Measurements from ENCODE around the gene ECHDC3.

DNA sequence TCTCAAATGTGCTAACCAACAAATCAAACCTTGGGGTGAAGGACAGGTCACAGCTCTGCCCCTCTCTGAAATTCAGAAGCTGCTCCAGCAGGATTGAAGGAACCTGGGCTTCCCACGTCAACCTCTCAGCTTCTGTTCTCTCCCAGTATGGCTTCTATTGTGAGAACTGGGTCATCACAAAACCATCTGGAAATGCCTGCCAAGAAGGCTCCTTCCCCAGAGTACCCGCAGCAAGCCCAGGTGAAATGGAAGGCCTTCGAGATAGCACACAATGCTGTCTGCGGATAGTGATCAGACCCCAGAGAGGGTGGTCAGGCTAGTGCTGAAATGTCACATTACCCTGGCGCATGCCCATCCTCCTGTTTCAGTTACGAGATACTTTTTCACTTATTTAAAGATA lies 64.5 kb downstream of the ECHDC3 start:
- TF ChIP-seq, protein P1, sequence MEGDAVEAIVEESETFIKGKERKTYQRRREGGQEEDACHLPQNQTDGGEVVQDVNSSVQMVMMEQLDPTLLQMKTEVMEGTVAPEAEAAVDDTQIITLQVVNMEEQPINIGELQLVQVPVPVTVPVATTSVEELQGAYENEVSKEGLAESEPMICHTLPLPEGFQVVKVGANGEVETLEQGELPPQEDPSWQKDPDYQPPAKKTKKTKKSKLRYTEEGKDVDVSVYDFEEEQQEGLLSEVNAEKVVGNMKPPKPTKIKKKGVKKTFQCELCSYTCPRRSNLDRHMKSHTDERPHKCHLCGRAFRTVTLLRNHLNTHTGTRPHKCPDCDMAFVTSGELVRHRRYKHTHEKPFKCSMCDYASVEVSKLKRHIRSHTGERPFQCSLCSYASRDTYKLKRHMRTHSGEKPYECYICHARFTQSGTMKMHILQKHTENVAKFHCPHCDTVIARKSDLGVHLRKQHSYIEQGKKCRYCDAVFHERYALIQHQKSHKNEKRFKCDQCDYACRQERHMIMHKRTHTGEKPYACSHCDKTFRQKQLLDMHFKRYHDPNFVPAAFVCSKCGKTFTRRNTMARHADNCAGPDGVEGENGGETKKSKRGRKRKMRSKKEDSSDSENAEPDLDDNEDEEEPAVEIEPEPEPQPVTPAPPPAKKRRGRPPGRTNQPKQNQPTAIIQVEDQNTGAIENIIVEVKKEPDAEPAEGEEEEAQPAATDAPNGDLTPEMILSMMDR (IDR thresholded peaks at IDR 0.05; ENCODE audit: low read depth, low read length) = no peak
- no peak for TF ChIP-seq EZH2phosphoT487 (IDR thresholded peaks at IDR 0.05; ENCODE audit: low read depth)

Data from OCI-LY3 (cell line).